ENCODE results near the gene CUX1.

- TF ChIP-seq ZNF48 (tag by site-specific recombination; IDR thresholded peaks at IDR 0.05) = no peak
- no peak for TF ChIP-seq ZNF274 (IDR thresholded peaks at IDR 0.05; ENCODE audit: low read length)
- no peak for TF ChIP-seq ZNF274 (tag by site-specific recombination; IDR thresholded peaks at IDR 0.05; ENCODE audit: borderline replicate concordance)
- TF ChIP-seq CTCF (tag by site-specific recombination; IDR thresholded peaks at IDR 0.05) = no peak
- no peak for TF ChIP-seq REST (tag by site-specific recombination; IDR thresholded peaks at IDR 0.05)
Observed at GRCh38 chr7:101926265-101926664, 108.8 kb downstream of the CUX1 start.
